Omental fat pad (tissue), 4 donors: ENCODE results near the gene ARL8A. TPM values are rescaled to one million over a fixed set of nuclear protein-coding genes. Genes with fewer than 3 reads are reported as not detected.
"Not testable (repeated sequence)": the region's sequence is repeated elsewhere in the genome, so short reads cannot be mapped to it uniquely, and the experiment has no call there.

ENCODE experiments used
- ATAC-seq: fragments of 150-250 bp; one replicate; pipeline ENCODE4 v1.9.1; 2016; ENCODE audit warnings: mild to moderate bottlenecking, moderate library complexity; ENCODE audit not compliant: low FRiP score
- DNase-seq: peaks from one replicate; pipeline ENCODE4 v3.0.0-alpha.2; 2019; ENCODE audit warnings: low spot score
- CTCF ChIP-seq, 3 donors: fragments of 450-650 bp; IDR thresholded peaks; one replicate each; pipeline ENCODE4 v1.5.1; 2016 to 2017; ENCODE audit warnings: antibody characterized with exemption in 3 of 3, mild to moderate bottlenecking in 3 of 3, moderate library complexity in 2 of 3
- total RNA-seq, 4 donors: library from RNA; depleted of rRNA; stranded (reverse); fragments of >200 nt; gene quantifications; one replicate each; pipeline ENCODE4 v1.1.0, GENCODE V29; 2016

The ARL8A gene
- total RNA-seq, 4 donors from 2014 or later, result 31.1 to 61.8 (median 43.0) TPM

GRCh38 chr1:202149566-202149965 is 5.0 kb upstream of the ARL8A start:
- TF ChIP-seq CTCF (IDR thresholded peaks at IDR 0.05), result no peak
- ATAC-seq (no peak), DNase-seq (no peak)

- DNase-seq, result no peak
- no peak for ATAC-seq
- no peak for TF ChIP-seq CTCF (IDR thresholded peaks at IDR 0.05)
These were observed 3.9 kb upstream of the ARL8A start for GRCh38 chr1:202148391-202148790.

- ATAC-seq (no peak), DNase-seq (no peak)
- TF ChIP-seq CTCF (IDR thresholded peaks at IDR 0.05), result no peak
These were observed 2.5 kb upstream of the ARL8A start for GRCh38 chr1:202146993-202147392.

- DNase-seq (no peak), ATAC-seq (no peak)
- TF ChIP-seq CTCF (IDR thresholded peaks at IDR 0.05), result no peak
These were observed 1.7 kb upstream of the ARL8A start for GRCh38 chr1:202146279-202146678.

- DNase-seq, ATAC-seq: not testable (repeated sequence)
These were observed 1.2 kb upstream of the ARL8A start for GRCh38 chr1:202145744-202146140.

- no peak for ATAC-seq
- DNase-seq, result no peak
- TF ChIP-seq CTCF (IDR thresholded peaks at IDR 0.05), result no peak
These were observed 669 bp upstream of the ARL8A start for GRCh38 chr1:202145068-202145743.

- TF ChIP-seq CTCF (IDR thresholded peaks at IDR 0.05), result no peak
- no peak for DNase-seq
- ATAC-seq, result peak; percentile 64
These were observed 652 bp downstream of the ARL8A start for GRCh38 chr1:202143768-202144401.
